Femur (tissue), 1 donor: ENCODE data around the gene FBLN2.
"Not testable (repeated sequence)": the region's sequence is repeated elsewhere in the genome, so short reads cannot be mapped to it uniquely, and the experiment has no call there.

Experiments used
- DNase-seq: peaks from one replicate; pipeline ENCODE4 v3.0.0-alpha.2; 2017

The FBLN2 gene

GRCh38 chr3:13550791-13551360 lies 2.0 kb downstream of the FBLN2 start:
- no peak for DNase-seq

DNA sequence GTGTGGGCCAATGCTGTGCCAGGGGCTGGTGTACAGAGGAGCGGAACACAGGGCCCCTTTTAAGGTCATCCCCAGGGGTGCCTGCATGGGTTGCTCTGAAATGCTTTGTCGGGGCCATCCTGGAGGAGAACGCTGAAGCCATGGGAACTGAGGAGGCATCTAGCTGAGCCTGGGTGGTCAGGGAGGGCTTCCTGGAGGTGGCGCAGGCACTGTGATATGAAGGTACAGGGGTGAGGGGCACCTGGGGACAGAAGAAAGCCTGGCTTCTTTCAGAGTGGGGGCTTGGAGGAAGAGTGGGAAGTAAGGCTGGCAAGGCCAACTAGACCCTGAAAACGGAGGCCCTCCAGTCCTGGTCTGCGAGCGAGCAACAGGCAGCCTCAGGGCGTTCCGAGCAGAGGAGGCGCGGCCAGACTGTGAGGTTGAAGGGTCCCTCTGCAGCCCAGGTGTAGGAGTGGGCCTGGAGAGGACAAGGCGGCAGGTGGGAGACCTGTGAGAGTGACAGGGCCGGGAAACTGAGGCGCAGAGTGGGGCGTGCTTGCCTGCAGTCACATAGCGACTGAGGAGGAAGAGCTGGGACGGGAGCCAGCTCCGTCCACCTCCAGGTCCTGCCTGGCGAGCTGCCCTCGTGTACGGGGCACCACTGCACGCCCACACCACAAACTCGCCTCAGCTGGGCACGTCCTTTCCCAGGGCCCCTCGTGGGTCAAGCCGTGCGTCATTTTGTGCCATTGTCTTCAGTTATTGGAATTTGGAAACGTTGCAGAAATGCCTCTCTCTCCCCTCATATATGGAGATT lies 4.1 kb downstream of the FBLN2 start:
- DNase-seq = no peak

- no peak for DNase-seq
These were observed 4.8 kb downstream of the FBLN2 start for GRCh38 chr3:13553686-13554085.

DNA sequence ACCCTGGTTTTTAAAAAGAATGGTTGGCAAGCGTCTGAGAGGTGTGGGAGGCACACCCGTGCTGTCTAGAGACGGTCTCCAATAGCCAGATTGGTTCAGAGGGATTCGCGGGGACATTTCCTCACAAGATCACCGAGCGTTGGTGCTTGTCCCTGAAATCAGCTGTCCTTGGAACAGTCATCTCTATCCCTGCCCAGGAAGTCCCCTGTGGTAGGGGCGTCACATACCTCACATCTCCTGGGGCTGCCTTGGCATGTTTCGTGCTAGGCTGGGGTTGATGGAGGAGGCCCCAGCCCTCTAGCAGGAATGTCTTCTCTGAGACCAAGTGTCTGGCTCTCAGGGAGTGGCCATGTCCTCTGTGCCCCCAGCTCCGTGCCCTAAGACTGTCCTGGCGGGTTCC lies 6.8 kb downstream of the FBLN2 start:
- DNase-seq = no peak

DNA sequence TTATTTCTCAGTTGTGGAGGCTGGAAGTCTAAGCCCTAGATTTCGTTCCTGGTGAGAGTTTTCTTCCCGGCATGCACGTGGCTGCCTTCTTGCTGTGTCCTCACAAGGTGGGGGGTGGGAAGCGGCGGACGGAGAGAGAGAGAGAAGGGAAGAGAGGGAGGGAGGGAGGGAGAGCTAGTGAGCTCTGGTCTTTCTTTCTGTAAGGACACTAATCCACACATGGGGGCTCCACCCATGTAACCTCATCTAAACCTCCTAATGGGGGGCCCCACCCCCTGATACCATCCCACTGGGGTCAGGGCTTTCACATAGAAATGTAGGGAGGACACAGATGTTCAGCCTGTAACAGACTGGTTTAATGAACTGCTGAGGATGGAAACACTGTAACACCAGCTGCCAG lies 7.3 kb downstream of the FBLN2 start:
- DNase-seq = no peak

DNA sequence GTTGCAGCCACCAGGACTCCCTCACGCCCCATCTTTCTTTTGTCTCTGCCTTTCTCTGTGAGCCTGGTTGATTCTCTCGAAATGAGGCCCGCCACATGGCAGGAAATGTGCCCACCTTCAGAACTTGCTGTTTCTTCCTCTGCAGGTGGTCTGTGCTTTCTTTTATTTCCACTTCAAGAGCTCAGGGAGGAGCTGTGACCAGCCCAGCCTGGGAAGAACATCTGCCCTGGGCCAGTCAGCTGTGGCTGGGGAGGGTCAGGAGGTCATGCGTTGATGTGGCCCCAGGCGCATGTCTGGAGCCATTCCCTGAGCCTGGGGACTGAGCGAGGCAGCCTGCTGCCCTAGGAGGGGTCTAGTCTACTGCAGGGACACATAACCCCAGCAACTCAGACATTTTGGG lies 8.0 kb downstream of the FBLN2 start:
- DNase-seq = no peak

DNA sequence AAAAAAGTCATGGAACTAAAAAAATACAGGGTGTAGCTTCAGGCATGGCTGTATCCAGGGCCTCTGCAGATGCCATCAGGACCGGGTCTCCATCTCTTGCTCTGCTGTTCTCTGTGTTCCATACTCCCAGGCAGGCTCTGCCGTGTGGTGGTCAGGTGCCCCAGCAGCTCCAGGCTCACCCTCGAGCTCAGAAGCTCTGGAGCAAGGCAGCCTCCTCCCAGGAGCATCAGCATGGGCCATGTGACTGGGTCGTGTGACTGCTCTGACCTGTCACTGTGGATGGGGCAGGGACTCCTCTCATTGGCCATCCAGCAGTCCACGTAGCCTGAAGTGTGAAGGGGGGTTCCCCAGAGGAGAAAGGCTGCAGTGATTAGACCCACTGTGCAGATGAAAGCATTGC lies 8.5 kb downstream of the FBLN2 start:
- no peak for DNase-seq

GRCh38 chr3:13557926-13558325 lies 9.0 kb downstream of the FBLN2 start:
- DNase-seq = no peak

- DNase-seq = no peak
These were observed 9.7 kb downstream of the FBLN2 start for GRCh38 chr3:13558651-13559050.

DNA sequence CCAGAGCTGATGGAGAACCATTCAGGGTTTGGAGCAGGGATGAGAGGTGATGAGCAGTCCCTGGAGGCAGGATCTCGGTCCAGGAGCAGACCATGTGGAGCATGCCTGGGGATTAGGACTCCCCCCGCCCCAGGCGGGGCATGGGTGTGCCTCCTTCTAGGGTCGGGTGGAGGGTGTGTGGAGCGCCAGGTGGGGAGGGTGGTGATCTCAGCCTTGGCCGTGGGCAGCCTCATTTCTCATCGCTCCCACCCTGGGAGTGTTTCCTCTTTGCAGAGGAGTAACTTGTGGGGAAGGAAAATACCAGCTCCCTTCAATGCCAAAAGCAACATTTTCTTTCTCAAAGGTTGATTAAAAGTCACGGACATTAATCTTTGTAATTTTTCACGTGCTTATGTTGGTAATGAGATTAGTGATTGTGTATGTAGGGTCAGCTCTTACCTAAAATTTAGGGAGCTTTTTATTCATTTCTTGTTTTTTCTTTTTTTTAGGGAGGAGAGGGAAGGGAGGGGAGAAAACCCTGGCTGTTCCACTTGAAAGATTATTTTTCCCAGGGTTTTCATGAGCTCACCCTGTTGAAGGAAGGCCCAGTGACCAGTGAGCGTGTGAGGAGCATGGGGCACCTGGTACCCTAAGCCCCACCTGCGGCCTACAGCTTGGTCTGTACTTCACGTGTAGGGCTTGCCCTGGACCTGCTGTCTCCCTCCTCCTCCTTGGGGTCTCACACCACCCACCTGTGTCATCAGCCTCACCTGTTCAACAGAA lies 11.0 kb downstream of the FBLN2 start:
- DNase-seq = peak; percentile 64

DNA sequence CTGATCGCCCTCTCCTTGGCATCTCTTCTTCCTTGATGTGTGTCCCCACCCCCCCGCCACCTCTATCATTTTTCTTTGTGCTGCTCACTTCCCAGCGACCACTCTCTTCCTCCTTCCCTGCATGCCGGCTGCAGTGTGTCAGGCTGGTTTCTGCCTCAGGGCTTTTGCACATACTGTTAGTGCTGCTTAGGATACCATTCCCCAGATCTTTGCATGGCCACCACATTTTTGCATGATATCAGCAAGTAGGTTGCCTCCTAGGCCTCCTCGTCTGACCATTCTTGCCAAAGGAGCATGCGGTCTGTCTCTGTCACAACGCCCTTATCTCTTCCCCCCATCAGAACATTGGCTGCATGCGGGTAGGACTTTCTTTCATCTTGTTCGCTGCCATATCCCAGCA lies 12.5 kb downstream of the FBLN2 start:
- DNase-seq = no peak

GRCh38 chr3:13561967-13562366 lies 13.0 kb downstream of the FBLN2 start:
- DNase-seq = no peak

DNA sequence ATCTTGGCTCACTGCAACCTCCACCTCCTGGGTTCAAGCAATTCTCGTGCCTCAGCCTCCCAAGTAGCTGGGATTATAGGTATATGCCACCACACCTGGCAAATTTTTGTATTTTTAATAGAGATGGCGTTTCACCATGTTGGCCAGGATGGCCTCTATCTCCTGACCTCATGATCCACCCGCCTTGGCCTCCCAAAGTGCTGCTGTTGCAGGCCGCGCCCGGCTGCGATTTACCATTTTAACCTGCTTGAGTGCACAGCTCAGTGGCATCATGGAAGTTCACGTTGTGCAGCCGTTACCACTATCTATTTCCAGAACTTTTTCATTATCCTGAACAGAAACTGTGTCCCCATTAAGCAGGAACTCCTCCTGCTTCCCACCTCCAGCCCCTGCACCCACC lies 13.5 kb downstream of the FBLN2 start:
- DNase-seq = not testable (repeated sequence)

GRCh38 chr3:13563321-13563720 lies 14.4 kb downstream of the FBLN2 start:
- DNase-seq = no peak

GRCh38 chr3:13563911-13564310 lies 15.0 kb downstream of the FBLN2 start:
- no peak for DNase-seq

GRCh38 chr3:13564751-13565560 lies 16.0 kb downstream of the FBLN2 start:
- DNase-seq = no peak

DNA sequence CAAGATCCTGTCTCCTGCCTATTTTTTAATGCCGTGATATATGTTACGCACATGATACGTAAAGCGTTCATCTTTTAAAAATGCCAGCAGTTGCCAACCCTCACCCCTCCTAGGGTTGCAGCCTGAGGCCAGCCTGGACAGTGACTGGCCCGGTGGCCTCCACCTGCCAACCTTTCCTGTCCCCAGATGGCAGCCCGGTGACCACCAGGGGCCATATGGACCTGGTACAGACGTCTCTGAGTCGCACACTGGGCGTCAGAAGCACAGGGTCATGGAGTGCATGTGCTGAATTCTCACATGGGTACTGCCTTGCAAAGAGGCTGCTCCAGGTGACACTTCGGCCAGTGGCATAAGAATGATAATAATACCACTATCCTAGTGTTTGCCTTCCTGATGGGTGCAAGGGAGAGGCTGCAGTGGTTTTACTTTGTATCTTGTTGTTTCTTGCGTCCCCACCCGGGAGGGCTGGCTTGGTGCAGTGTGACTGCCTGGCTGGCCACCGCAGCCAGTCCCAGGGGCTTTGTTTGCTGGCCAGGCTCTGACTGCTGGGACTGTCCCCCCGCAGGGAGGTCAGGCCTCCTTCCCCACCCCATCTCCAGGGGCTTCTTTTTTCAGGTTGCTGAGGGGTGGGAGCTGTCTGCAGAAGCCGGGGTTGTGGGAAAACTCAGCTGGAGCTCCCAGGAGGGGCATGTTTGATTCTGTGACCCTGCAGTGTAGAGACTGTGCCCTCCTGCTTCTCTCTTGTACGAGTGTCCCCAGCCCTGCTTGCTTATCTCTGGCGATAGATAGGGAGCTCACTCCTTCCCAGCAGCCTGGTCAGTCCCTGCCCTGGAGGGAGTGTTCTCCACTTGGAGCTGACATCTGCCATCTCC lies 16.9 kb downstream of the FBLN2 start:
- no peak for DNase-seq

DNA sequence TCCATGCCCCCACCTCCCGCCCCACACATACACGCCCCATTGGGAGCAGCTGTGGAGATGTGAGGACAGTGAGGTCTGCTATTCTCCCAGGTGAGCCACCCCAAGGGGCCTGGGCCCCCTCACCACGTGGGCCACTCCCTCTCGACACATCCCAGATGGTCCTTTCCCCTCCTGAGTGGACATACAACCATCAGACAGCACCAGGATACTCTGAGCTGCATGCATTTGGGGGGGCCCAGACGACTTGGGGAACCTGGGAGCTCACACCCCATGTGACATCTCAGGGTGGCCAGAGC lies 17.5 kb downstream of the FBLN2 start:
- no peak for DNase-seq

- no peak for DNase-seq
These were observed 17.9 kb downstream of the FBLN2 start for GRCh38 chr3:13566769-13567310.

- DNase-seq = no peak
These were observed 19.0 kb downstream of the FBLN2 start for GRCh38 chr3:13567684-13568514.

- no peak for DNase-seq
These were observed 19.6 kb downstream of the FBLN2 start for GRCh38 chr3:13568515-13569028.
